ENCODE measurements around the gene LLPH.

The LLPH gene

DNA sequence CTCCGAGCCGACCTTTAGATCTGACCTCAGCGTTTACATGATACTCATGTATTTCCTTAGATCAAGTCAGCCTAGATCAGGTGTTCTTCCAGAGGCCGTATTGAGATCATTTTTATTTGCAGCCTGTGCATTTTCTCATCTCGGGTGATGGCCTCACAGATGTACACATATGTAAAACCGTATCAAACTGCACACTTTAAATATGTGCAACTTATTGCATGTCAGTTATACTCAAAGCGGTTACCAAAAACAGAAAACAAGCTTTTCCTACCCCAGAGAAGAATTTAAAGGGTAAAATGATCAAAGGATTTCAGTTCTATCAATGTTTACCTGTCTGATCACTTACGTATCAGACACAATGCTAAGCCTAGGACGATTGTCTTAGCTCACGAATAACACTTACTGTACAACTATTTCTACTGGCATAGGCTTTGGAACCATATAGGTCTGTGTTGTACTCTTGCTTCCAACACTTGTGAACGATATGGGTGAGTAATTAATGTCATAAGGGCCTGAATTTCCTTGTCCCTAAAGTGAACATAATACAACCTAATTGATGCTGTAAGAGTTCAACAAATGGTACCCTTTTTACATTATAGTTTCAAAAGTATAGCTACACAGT is 628 bp upstream of the LLPH start:
- ATAC-seq: peak; percentile 18

DNA sequence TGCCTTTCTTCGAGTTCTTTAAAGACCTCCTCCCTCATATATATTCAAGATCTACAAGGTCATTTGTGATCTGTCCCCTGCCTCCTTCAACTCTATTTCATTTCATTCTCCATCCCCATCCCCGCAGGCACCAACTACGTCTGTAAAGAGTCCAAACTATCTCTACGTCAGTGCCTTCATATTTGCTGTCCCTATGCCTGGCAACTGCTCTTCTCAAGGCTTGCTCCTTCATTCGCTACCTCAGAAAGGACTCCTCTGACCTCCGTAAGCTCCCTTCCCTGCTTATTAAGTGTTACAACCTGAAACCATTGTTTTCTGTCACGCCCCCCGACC is 650 bp downstream of the LLPH start:
- peak; percentile 49 for ATAC-seq
- TF ChIP-seq ZNF70 (CRISPR knock-in tag; IDR thresholded peaks at IDR 0.05) (no peak), RARB (CRISPR knock-in tag; IDR thresholded peaks at IDR 0.05) (no peak), BACH2 (CRISPR knock-in tag; IDR thresholded peaks at IDR 0.05; ENCODE audit: borderline replicate concordance) (no peak), PPARA (CRISPR knock-in tag; IDR thresholded peaks at IDR 0.05; ENCODE audit: borderline replicate concordance) (no peak)

More for the DNA sequence above, 628 bp upstream of the LLPH start:
- TF ChIP-seq ESRRG (CRISPR knock-in tag; IDR thresholded peaks at IDR 0.05) (no peak), PPARA (CRISPR knock-in tag; IDR thresholded peaks at IDR 0.05; ENCODE audit: borderline replicate concordance) (no peak), TCF4 (CRISPR knock-in tag; IDR thresholded peaks at IDR 0.05; ENCODE audit: borderline replicate concordance) (no peak), OSR1 (CRISPR knock-in tag; IDR thresholded peaks at IDR 0.05) (no peak), RARB (CRISPR knock-in tag; IDR thresholded peaks at IDR 0.05) (no peak), TOX (CRISPR knock-in tag; IDR thresholded peaks at IDR 0.05; ENCODE audit: borderline replicate concordance) (no peak), ZNF565 (CRISPR knock-in tag; conservative IDR thresholded peaks at IDR 0.05; ENCODE audit: low read depth) (no peak), GLIS3 (CRISPR knock-in tag; IDR thresholded peaks at IDR 0.05) (no peak), ISL1 (CRISPR knock-in tag; IDR thresholded peaks at IDR 0.05) (no peak), ZNF8 (CRISPR knock-in tag; IDR thresholded peaks at IDR 0.05) (no peak), SNAI2 (CRISPR knock-in tag; IDR thresholded peaks at IDR 0.05) (no peak), ZNF70 (CRISPR knock-in tag; IDR thresholded peaks at IDR 0.05) (no peak), CSDC2 (CRISPR knock-in tag; IDR thresholded peaks at IDR 0.05) (no peak), ZFP3 (CRISPR knock-in tag; IDR thresholded peaks at IDR 0.05) (no peak), ZC3H10 (CRISPR knock-in tag; IDR thresholded peaks at IDR 0.05) (no peak), BACH2 (CRISPR knock-in tag; IDR thresholded peaks at IDR 0.05; ENCODE audit: borderline replicate concordance) (no peak)
- TF ChIP-seq, protein P1, sequence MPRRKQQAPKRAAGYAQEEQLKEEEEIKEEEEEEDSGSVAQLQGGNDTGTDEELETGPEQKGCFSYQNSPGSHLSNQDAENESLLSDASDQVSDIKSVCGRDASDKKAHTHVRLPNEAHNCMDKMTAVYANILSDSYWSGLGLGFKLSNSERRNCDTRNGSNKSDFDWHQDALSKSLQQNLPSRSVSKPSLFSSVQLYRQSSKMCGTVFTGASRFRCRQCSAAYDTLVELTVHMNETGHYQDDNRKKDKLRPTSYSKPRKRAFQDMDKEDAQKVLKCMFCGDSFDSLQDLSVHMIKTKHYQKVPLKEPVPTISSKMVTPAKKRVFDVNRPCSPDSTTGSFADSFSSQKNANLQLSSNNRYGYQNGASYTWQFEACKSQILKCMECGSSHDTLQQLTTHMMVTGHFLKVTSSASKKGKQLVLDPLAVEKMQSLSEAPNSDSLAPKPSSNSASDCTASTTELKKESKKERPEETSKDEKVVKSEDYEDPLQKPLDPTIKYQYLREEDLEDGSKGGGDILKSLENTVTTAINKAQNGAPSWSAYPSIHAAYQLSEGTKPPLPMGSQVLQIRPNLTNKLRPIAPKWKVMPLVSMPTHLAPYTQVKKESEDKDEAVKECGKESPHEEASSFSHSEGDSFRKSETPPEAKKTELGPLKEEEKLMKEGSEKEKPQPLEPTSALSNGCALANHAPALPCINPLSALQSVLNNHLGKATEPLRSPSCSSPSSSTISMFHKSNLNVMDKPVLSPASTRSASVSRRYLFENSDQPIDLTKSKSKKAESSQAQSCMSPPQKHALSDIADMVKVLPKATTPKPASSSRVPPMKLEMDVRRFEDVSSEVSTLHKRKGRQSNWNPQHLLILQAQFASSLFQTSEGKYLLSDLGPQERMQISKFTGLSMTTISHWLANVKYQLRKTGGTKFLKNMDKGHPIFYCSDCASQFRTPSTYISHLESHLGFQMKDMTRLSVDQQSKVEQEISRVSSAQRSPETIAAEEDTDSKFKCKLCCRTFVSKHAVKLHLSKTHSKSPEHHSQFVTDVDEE (CRISPR knock-in tag; IDR thresholded peaks at IDR 0.05): no peak
- TF ChIP-seq, protein P2, sequence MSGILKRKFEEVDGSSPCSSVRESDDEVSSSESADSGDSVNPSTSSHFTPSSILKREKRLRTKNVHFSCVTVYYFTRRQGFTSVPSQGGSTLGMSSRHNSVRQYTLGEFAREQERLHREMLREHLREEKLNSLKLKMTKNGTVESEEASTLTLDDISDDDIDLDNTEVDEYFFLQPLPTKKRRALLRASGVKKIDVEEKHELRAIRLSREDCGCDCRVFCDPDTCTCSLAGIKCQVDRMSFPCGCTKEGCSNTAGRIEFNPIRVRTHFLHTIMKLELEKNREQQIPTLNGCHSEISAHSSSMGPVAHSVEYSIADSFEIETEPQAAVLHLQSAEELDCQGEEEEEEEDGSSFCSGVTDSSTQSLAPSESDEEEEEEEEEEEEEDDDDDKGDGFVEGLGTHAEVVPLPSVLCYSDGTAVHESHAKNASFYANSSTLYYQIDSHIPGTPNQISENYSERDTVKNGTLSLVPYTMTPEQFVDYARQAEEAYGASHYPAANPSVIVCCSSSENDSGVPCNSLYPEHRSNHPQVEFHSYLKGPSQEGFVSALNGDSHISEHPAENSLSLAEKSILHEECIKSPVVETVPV (CRISPR knock-in tag; IDR thresholded peaks at IDR 0.05): no peak
- TF ChIP-seq, protein P3, sequence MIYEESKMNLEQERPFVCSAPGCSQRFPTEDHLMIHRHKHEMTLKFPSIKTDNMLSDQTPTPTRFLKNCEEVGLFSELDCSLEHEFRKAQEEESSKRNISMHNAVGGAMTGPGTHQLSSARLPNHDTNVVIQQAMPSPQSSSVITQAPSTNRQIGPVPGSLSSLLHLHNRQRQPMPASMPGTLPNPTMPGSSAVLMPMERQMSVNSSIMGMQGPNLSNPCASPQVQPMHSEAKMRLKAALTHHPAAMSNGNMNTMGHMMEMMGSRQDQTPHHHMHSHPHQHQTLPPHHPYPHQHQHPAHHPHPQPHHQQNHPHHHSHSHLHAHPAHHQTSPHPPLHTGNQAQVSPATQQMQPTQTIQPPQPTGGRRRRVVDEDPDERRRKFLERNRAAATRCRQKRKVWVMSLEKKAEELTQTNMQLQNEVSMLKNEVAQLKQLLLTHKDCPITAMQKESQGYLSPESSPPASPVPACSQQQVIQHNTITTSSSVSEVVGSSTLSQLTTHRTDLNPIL (CRISPR knock-in tag; IDR thresholded peaks at IDR 0.05; ENCODE audit: low read depth): no peak
- TF ChIP-seq, protein P4, sequence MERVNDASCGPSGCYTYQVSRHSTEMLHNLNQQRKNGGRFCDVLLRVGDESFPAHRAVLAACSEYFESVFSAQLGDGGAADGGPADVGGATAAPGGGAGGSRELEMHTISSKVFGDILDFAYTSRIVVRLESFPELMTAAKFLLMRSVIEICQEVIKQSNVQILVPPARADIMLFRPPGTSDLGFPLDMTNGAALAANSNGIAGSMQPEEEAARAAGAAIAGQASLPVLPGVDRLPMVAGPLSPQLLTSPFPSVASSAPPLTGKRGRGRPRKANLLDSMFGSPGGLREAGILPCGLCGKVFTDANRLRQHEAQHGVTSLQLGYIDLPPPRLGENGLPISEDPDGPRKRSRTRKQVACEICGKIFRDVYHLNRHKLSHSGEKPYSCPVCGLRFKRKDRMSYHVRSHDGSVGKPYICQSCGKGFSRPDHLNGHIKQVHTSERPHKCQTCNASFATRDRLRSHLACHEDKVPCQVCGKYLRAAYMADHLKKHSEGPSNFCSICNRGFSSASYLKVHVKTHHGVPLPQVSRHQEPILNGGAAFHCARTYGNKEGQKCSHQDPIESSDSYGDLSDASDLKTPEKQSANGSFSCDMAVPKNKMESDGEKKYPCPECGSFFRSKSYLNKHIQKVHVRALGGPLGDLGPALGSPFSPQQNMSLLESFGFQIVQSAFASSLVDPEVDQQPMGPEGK (CRISPR knock-in tag; IDR thresholded peaks at IDR 0.05; ENCODE audit: borderline replicate concordance): no peak

DNA sequence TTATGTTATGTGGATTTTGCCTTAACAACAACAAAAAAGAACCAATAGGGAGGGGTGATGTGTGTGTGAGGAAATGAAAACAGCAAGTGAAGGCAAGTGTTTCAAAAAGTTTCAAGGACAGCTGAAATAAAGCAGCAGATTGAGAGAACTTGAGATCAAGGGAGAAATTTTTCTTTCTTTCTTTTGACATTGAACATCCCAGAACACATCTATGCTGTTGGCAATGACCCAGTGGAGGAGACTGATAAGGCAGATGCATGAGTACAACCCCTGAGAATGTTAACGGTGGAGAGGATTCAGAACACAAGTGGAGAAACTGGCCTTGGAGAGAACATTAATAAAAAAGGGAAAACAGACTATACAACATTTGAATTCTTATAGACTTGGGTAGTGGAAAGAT is 2.9 kb downstream of the LLPH start:
- ATAC-seq: no peak
- TF ChIP-seq, protein P5, sequence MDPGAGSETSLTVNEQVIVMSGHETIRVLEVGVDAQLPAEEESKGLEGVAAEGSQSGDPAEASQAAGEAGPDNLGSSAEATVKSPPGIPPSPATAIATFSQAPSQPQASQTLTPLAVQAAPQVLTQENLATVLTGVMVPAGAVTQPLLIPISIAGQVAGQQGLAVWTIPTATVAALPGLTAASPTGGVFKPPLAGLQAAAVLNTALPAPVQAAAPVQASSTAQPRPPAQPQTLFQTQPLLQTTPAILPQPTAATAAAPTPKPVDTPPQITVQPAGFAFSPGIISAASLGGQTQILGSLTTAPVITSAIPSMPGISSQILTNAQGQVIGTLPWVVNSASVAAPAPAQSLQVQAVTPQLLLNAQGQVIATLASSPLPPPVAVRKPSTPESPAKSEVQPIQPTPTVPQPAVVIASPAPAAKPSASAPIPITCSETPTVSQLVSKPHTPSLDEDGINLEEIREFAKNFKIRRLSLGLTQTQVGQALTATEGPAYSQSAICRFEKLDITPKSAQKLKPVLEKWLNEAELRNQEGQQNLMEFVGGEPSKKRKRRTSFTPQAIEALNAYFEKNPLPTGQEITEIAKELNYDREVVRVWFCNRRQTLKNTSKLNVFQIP (CRISPR knock-in tag; IDR thresholded peaks at IDR 0.05; ENCODE audit: borderline replicate concordance, low read depth): no peak
- TF ChIP-seq CSDC2 (CRISPR knock-in tag; IDR thresholded peaks at IDR 0.05): no peak
- TF ChIP-seq ISL1 (CRISPR knock-in tag; IDR thresholded peaks at IDR 0.05): peak; percentile 35; the same call in 1 of the 2 replicates
- TF ChIP-seq ZNF565 (CRISPR knock-in tag; conservative IDR thresholded peaks at IDR 0.05; ENCODE audit: low read depth): no peak

Measured in SK-N-SH treated with all-trans-retinoic acid at 6 μM for 48 hours (cell line).